Panc1 (cell line): ENCODE data around the gene CCDC85C. TPM values are rescaled to one million over a fixed set of nuclear protein-coding genes. Genes with fewer than 3 reads are reported as not detected.

Experiments used
- ATAC-seq: fragments of 200-7000 bp; cut with Tn5 transposase; 2 replicates; pipeline ENCODE4 v1.9.1; 2020; ENCODE audit warnings: mild to moderate bottlenecking, moderate library complexity
- BruUV-seq: library from RNA; stranded (reverse); fragments of 400-500 nt; replicated peaks from 2 replicates; lab custom pipeline; 2021; lab: Mats Ljungman, UMichigan
- CTCF ChIA-PET: fragments of 300-600 bp; sonication (Branson Sonifier 250); formaldehyde crosslinking; loops from one replicate; lab custom pipeline; 2022; ENCODE audit warnings: antibody characterized with exemption; lab: Charles Lee
- POLR2A ChIA-PET: fragments of 300-600 bp; sonication (Branson Sonifier 250); formaldehyde crosslinking; loops from one replicate; lab custom pipeline; 2022; ENCODE audit warnings: antibody characterized with exemption; lab: Charles Lee
- DNase-seq: peaks from one replicate; pipeline ENCODE4 v3.0.0-alpha.2; 2010; ENCODE audit warnings: low read depth, low spot score
- H3K27ac ChIP-seq: 2 replicates; pipeline ENCODE4 v1.5.1; 2011; ENCODE audit warnings: mild to moderate bottlenecking, low read length, inconsistent platforms
- H3K27me3 ChIP-seq: fragments of 200-500 bp; sonication (Bioruptor generic); 2 replicates; pipeline ENCODE4 v1.6.0; 2014; ENCODE audit warnings: low read length, inconsistent platforms; ENCODE audit not compliant: control insufficient read depth, insufficient read depth
- H3K36me3 ChIP-seq: fragments of 200-500 bp; sonication (Bioruptor generic); 2 replicates; pipeline ENCODE4 v1.5.1; 2014; ENCODE audit warnings: inconsistent platforms, mild to moderate bottlenecking, low read length, moderate library complexity; ENCODE audit not compliant: control insufficient read depth, insufficient read depth
- H3K4me1 ChIP-seq: 2 replicates; pipeline ENCODE4 v1.5.1; 2011; ENCODE audit warnings: inconsistent platforms, mild to moderate bottlenecking, low read length, moderate library complexity; ENCODE audit not compliant: control insufficient read depth, insufficient read depth
- H3K4me3 ChIP-seq, 2 experiments: 2 replicates each; pipeline ENCODE4 v1.5.1; 2011 to 2012; ENCODE audit warnings: low read depth in 2 of 2, low read length in 2 of 2, mild to moderate bottlenecking in 2 of 2, inconsistent platforms in 1 of 2, moderate library complexity in 1 of 2
- H3K9me3 ChIP-seq: fragments of 200-500 bp; sonication (Bioruptor generic); 2 replicates; pipeline ENCODE4 v1.5.1; 2014; ENCODE audit warnings: low read depth, mild to moderate bottlenecking, inconsistent platforms, low read length, moderate library complexity; ENCODE audit not compliant: control insufficient read depth, insufficient read depth
- CTCF ChIP-seq: fragments of 450-650 bp; IDR thresholded peaks from 2 replicates; pipeline ENCODE4 v1.5.1; 2017; ENCODE audit warnings: mild to moderate bottlenecking
- POLR2AphosphoS5 ChIP-seq: IDR thresholded peaks from 2 replicates; pipeline ENCODE4 v1.6.1; 2012; ENCODE audit warnings: mild to moderate bottlenecking, low read depth, low read length, moderate library complexity
- REST ChIP-seq, 2 experiments: IDR thresholded peaks; 2 replicates each; pipeline ENCODE4 v1.6.1; 2011 to 2012; ENCODE audit warnings: low read depth in 2 of 2, control low read depth in 1 of 2, low read length in 1 of 2, mild to moderate bottlenecking in 1 of 2, moderate library complexity in 1 of 2; ENCODE audit not compliant: insufficient read depth in 1 of 2
- SIN3A ChIP-seq: IDR thresholded peaks from 2 replicates; pipeline ENCODE4 v1.6.1; 2012; ENCODE audit warnings: low read depth, mild to moderate bottlenecking, low read length, moderate library complexity, borderline replicate concordance; ENCODE audit not compliant: insufficient read depth
- TCF7L2 ChIP-seq: IDR thresholded peaks from 2 replicates; pipeline ENCODE4 v1.6.1; 2011; ENCODE audit warnings: mild to moderate bottlenecking, low read depth, low read length, inconsistent platforms
- in situ Hi-C: cut with HindIII; loops from 2 replicates; pipeline ENCODE4 v1.10.0; 2016; ENCODE audit warnings: low sequenced_read_pairs, low pct_unique_long_range_greater_than_20kb
- intact Hi-C: fragments of 100-400 bp; cut with micrococcal nuclease; formaldehyde crosslinking; loops from one replicate; pipeline ENCODE4 v1.10.0; 2022; ENCODE audit not compliant: unreplicated experiment
- total RNA-seq: library from RNA; stranded (reverse); gene quantifications from one replicate; pipeline ENCODE4 v1.2.1, GENCODE V29; 2021; ENCODE audit not compliant: unreplicated experiment

Gene CCDC85C
- total RNA-seq, 1 experiment from 2014 or later, result 96.6 TPM

DNA sequence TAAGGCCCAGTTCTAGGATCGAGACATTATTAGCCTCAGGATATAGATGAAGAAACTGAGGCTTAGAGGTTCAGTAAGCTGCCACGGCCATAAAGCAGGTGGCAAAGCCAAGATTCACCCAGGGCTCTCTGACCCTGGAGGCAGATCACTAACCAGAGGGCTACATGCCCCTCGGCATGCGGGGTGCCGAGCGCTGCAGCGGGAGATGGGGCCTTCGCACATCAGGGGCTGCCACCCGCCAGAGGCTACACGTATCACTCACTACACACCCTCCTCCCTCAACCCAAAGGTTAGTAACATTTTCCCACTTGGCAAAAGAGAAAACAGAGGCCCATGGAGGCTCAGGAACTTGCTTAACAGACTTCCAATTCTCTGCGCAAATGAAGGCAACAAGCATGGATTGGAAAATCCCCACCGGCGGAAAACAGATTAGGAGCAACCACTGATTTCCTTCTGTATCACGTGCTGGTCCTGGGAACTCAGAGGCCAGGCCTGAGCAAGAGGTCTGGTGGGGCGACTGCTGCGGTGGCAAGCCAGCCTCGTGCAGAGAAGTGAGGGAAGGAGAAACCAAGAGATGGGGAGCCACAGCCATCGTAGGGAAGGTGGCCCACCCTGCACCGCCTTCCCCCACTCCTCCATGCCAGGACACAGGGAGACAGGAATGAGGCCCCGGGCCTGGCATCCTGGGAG, 6.0 kb downstream of the CCDC85C start:
- BruUV-seq, result no TSS peak
- no peaks in the 10 kb centered on the region for H3K9me3 ChIP-seq
- peaks cover 75% of the 10 kb centered on the region for H3K4me1 ChIP-seq
- no peak for TF ChIP-seq REST (IDR thresholded peaks at IDR 0.05; ENCODE audit: insufficient read depth in 1 of 2, low read depth in 2 of 2, low read length in 1 of 2)
- no peak for TF ChIP-seq SIN3A
- TF ChIP-seq CTCF, result no peak
- TF ChIP-seq TCF7L2, result no peak
- no peak for TF ChIP-seq POLR2AphosphoS5
- no peak for ATAC-seq
- H3K27me3 ChIP-seq, result no peaks in the 10 kb centered on the region
- DNase-seq, result no peak
- intact Hi-C loops (no loop called here), in situ Hi-C loops (no loop called here)
- no peaks in the 10 kb centered on the region for H3K36me3 ChIP-seq
- ChIA-PET CTCF (no interaction called here), POLR2A (no interaction called here)
- peak overlapping the region; percentile 51; the same call in 1 of the 2 replicates for H3K27ac ChIP-seq
- no peak overlapping the region for H3K4me3 ChIP-seq

DNA sequence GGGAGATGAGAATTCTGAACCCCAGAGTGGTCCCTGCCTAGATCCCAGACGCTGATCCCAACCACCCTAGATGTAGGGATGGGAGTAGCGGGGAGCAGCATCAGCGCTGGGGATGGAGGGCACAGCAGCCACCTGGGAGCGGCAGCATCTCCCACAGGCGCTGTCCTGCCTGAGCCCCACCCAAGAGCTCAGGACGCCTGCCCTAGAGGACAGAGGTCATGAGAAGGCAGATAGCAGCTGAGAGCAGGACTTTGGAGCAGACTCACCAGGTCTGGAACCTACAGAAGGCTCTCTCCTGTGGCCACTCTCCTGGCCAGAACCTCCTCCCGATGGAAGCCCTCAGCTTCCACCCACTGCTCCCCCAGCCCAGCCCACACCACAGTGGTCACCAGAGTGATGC, 7.2 kb downstream of the CCDC85C start:
- ATAC-seq, result no peak
- in situ Hi-C loops, result no loop called here
- peaks cover 85% of the 10 kb centered on the region for H3K4me1 ChIP-seq
- DNase-seq, result no peak
- no peaks in the 10 kb centered on the region for H3K36me3 ChIP-seq
- intact Hi-C loops, result no loop called here
- TF ChIP-seq POLR2AphosphoS5 (no peak), SIN3A (no peak), REST (IDR thresholded peaks at IDR 0.05; ENCODE audit: insufficient read depth in 1 of 2, low read depth in 2 of 2, low read length in 1 of 2) (no peak), TCF7L2 (no peak), CTCF (no peak)
- no peaks in the 10 kb centered on the region for H3K27me3 ChIP-seq
- ChIA-PET POLR2A (no interaction called here), CTCF (no interaction called here)
- BruUV-seq, result no TSS peak
- H3K9me3 ChIP-seq, result no peaks in the 10 kb centered on the region
- no peak overlapping the region for H3K4me3 ChIP-seq
- H3K27ac ChIP-seq, result peak overlapping the region; percentile 35; the same call in 1 of the 2 replicates
